ENCODE results near the gene PAIP1. TPM values are rescaled to one million over a fixed set of nuclear protein-coding genes. Genes with fewer than 3 reads are reported as not detected.

Gene PAIP1
- polyA plus RNA-seq, 12 donors = 67.1 to 121 (median 113) TPM; not detected in 1

Other genes with a start within 250 kb of the PAIP1 start
- 10 to 100 TPM in 11 of 12 donors, not detected in 1; 31.5 to 63.0 (median 47.2) TPM for gene HMGCS1, start 243.7 kb downstream of the PAIP1 start, polyA plus RNA-seq (ENCODE audit: insufficient read length in 12 of 12)
- gene CCL28, start 144.7 kb downstream of the PAIP1 start, polyA plus RNA-seq (ENCODE audit: insufficient read length in 12 of 12) = 1 to 10 TPM in 1 of 12 donors, under 1 TPM in 8, not detected in 3; 0.05 to 4.6 (median 0.34) TPM
- 10 to 100 TPM in 5 of 12 donors, 1 to 10 TPM in 6, not detected in 1; 6.6 to 14.5 (median 9.6) TPM for gene TMEM267, start 73.2 kb downstream of the PAIP1 start, polyA plus RNA-seq (ENCODE audit: insufficient read length in 12 of 12)
- gene C5orf34, start 41.9 kb downstream of the PAIP1 start, polyA plus RNA-seq (ENCODE audit: insufficient read length in 12 of 12) = 1 to 10 TPM in 11 of 12 donors, not detected in 1; 2.4 to 9.0 (median 5.0) TPM
- gene NNT, start 46.1 kb upstream of the PAIP1 start, polyA plus RNA-seq (ENCODE audit: insufficient read length in 12 of 12) = 100 to 1,000 TPM in 6 of 12 donors, 10 to 100 TPM in 5, not detected in 1; 45.3 to 120 (median 100) TPM